GM12892 (cell line): Measurements from ENCODE around the gene SLC39A3.

ENCODE experiments used
- POLR2A ChIP-seq: IDR thresholded peaks from 2 replicates; pipeline ENCODE4 v1.6.1; 2011; ENCODE audit warnings: low read depth, low read length, control low read depth
- POLR2AphosphoS5 ChIP-seq: IDR thresholded peaks from 2 replicates; pipeline ENCODE4 v1.6.1; 2011; ENCODE audit warnings: low read depth, low read length, control low read depth
- TAF1 ChIP-seq: IDR thresholded peaks from 2 replicates; pipeline ENCODE4 v1.6.1; 2011; ENCODE audit warnings: low read depth, mild to moderate bottlenecking, control low read depth, low read length, borderline replicate concordance

DNA sequence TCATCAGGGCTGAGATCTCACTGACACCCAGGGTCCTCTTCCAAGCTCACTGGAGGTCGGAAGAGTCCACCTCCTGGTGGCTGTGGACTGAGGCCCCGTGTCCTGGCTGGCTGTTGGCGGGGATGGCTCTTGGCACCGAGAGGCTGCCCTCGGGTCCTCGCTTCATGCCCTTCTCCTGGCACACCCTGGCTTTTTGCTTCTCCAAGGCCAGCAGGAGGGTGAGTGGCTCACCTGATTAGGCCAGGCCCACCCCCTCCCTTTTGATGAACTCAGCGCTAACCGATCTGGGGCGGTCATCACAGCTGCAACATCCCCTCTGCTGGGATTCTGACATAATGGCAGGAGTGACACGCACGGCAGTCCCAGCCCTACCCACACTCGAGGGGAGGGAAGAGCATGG, 4.4 kb downstream of the SLC39A3 start:
- TF ChIP-seq POLR2A = no peak
- no peak for TF ChIP-seq TAF1
- TF ChIP-seq POLR2AphosphoS5 = no peak
